ENCODE results near the gene ATP2B3.

Gene ATP2B3

DNA sequence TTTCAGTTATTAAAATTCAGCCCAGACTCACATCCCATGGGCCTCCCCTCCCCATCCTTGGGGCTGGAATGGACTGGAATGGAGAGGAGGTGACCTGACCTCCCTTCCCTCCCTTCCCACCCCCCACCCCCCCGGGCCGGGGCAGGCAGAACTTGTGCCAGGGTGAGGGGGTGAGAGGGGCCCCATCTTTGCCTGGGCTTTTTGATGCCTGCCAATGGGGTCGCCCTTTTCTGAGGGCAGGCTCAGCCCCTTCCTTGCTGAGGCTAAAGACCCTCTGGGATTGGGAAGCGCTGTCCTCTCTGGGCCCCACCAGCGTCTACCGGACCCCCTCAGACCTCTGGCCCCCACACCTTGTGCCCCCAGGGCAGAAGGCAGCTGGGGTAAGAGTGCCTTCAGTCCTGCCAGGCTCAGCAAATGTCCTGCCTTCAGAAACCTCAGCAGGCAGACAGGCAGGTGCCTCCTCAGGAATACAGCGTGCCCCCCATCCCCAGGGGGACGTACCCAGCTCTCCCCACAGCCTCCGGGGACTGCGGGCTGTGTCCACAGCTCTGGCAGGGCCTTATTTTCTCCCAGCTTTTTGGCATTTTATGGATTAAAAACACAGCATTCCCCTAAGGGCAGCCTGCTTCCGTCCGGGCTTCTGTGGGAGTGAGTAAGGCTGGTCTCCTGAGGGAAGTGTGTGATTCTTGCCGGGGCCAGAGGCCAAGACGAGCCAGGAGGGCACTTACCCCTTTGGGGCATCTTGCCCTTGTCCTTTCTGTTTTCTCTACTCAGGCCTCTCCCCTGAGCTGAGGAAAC lies 94.1 kb downstream of the ATP2B3 start:
- no peak for DNase-seq (ENCODE audit: low read depth in 2 of 2)

DNA sequence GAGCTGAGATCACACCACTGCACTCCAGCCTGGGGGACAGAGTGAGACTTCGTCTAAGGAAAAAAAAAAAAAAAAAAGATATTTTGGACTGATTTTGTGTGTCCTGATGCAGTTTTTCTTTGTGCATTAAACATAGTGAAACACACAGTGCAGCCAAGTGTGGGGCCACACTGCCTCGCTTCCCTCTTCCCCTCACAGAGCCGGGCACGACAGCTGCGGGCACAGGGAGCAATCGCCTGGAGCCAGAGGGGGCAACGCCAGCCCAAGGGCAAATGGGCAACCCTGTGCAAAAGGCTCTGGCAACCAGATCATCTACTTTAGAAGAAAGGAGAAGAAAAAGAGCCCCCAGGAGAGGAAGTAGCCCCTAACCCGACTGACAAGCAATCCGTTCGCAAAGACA lies 95.0 kb downstream of the ATP2B3 start:
- DNase-seq (ENCODE audit: low read depth in 2 of 2), result no peak

GRCh38 chrX:153614818-153615217 lies 97.4 kb downstream of the ATP2B3 start:
- DNase-seq (ENCODE audit: low read depth in 2 of 2), result no peak

DNA sequence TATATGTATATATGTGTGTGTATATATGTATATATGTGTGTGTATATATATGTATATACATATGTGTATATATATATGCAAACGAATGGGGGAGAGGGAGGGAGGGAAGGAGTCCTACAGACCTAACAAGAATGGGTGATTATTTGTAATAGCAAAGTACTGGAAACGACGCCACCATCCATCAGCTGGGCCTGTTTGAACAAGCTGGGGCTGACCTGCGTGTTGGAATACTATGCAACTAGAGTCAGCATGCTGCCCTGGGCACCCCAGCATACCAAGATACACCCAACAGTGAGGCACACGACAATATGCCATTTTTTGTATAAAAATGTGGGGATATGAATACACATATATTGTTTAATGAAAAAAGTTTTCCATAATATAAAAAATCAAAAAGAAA lies 103.1 kb downstream of the ATP2B3 start:
- DNase-seq (ENCODE audit: low read depth in 2 of 2), result no peak

GRCh38 chrX:153621949-153622598 lies 104.6 kb downstream of the ATP2B3 start:
- DNase-seq (ENCODE audit: low read depth in 2 of 2), result no peak

DNA sequence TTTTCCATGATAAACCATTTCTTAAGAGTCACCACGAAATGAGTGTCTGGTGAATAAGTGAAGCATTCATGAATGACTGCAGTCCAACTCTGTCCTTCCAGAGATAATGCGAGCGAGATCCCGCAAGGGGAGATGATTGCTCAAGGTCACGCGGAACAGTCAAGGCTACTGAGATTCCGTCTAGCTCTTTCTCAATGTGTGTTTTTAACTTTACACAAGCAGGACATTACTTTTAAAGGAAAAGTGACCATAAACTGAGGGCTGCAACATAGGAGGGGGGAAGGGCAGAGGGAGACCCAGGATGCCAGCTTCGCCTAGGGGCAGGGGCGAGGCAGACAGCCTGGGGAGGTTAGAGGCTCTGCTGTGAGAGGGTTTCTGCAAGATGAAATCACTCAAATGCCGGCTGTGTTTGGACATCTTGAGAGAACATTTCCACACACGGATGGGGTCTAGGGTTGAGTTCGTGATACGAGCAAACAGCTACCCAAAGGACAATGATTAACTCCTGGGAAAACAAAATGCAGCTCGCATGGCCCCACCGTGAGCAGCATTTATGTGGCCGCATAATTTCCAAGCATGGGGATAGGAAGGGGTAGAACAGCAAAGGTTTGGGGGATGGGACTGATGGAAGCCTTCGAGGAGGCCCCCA lies 105.3 kb downstream of the ATP2B3 start:
- DNase-seq (ENCODE audit: low read depth in 2 of 2), result no peak

DNA sequence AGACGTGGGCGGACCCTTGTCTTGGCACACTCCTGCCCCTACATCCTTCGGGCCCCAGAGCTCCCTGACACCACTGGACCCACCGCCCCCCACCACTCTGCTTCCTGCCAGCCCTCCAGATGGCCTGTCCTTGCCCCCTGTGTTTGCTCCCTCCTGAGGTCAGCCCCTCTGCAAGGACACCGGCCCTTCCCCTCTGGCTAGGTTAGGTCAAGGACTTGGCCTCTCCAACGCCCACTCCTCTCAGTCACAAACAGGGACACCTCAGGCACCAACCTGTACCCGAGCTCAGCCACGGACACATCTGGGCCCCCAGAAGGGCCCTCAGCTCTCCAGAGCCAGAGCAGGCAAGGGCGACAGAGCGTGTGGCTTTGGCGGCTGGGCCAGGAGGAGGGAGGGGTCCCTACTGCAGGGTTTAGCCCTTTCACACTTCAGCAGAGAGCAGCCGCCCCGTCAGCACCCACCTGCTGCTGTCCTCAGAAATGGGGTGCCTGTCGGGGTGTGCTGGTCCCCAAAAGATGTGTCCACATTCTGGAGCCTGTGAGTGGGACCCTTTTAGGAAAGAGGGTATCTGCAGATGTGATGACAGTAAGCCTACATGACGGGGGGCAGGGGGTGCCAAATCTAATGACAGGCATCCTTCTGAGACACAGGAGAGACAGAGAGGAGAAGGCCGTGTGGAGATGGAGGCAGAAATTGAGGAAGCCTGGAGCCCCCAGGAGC lies 106.0 kb downstream of the ATP2B3 start:
- no peak for DNase-seq (ENCODE audit: low read depth in 2 of 2)

- no peak for DNase-seq (ENCODE audit: low read depth in 2 of 2)
Measured at GRCh38 chrX:153624196-153625091, 107.0 kb downstream of the ATP2B3 start.

DNA sequence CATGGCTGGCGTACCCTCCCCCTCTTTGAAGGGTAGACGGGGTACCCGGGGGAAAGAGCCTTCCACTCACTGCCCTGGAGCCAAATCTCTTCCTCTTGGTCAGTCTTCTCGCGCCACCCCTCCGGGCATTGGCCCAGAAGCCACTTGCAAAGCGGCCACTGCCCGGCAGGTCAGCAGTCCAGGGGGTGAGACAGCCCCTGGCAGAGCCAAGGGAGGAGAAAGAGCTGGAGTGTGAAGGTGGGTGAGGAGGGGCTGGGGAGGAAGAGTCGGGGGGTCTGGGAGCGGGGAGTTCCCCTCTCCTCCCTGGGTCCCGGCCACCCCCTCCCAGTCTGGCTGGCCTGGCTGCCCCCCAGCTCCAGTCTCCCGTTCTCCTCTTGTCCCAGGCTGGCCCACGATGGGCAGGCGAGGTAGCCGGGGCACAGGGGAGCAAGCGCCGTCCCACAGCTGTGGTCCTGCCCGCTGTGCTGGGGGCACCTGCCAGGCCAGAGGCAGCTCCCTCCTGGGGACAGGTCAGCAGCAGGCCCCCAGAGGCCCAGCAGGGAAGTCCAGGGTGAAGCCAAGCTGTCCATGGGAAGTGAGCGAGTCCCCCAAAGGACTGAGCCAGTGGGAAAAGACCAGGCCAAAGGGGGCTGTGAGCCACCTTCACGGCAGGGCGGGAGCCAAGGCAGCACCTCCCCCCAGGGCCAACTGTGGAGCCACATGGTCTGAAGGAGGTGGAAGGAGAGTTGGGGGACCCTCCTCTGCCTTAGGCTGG lies 108.0 kb downstream of the ATP2B3 start:
- no peak for DNase-seq (ENCODE audit: low read depth in 2 of 2)

- no peak for DNase-seq (ENCODE audit: low read depth in 2 of 2)
Measured at GRCh38 chrX:153626025-153626633, 108.7 kb downstream of the ATP2B3 start.

- DNase-seq (ENCODE audit: low read depth in 2 of 2), result no peak
Measured at GRCh38 chrX:153626863-153627674, 109.6 kb downstream of the ATP2B3 start.

DNA sequence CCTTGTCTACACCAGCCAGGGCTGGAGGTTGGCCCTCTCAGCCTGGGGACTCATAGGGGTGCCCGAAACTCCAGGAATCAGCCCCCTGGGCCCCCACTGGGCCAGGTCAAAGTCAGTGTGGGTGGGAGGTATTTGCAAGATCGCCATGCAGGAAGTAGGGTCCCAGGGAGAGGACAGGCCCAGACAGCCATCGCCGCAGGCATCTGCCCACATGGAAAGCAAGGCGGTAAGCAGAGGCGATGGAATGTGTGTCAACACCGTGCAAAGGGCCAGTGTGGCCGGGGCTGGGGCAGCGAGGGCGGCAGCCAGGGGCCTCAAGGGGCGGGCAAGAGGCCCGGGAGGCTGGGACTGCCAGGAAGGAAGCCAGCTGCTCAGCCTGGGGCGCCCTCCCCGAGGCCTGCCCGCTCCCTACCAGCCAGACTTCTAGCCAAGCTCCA lies 110.3 kb downstream of the ATP2B3 start:
- no peak for DNase-seq (ENCODE audit: low read depth in 2 of 2)

DNA sequence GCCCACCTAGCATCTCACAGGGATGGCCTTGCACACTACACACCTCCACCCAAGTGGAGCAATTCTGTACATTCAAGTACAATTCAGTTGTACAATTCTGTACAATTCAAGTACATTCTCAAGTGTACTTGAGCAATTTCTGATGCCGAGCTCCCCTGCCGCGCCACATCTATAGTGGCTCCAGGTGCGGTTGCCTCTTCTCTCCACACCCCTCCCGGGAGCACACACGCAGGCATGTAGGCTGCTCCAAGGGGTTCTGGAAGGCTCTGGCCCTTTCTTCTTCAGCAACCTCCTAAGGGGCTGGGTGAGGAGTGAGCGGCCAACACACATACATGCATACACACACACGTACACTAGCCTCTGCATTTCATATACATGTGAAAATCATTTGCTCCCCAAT lies 110.7 kb downstream of the ATP2B3 start:
- no peak for DNase-seq (ENCODE audit: low read depth in 2 of 2)

DNA sequence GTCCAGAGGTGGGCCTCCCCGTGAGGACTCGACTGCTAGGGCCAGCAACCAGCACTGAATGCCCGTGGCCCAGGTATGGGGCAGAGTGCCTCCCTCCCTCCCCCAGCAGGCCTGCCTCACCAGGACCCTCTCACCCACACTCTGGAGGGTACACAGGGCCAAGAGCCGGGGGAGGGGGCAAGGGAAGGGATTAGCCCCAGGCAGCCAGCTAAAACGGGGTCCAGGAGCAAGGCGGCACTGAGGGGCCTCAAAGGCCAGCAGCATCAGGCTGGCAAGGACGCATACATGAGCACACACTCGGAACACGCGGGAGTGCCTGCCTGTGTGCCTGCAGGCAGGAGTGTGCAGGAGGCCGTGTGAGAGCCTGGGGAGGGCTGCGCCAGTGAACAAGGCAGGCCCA lies 111.2 kb downstream of the ATP2B3 start:
- DNase-seq (ENCODE audit: low read depth in 2 of 2), result no peak

GRCh38 chrX:153631346-153631745 lies 113.9 kb downstream of the ATP2B3 start:
- no peak for DNase-seq (ENCODE audit: low read depth in 2 of 2)

GRCh38 chrX:153631907-153632594 lies 114.6 kb downstream of the ATP2B3 start:
- DNase-seq (ENCODE audit: low read depth in 2 of 2), result no peak

Data from stimulated activated CD4-positive, alpha-beta T cell treated with anti-CD3 and anti-CD28 coated beads, Interleukin-12 subunit alpha, Interleukin-12 subunit beta, amount 100 ng/mL, for 24 hours (primary cell).